ENCODE measurements around the gene C10orf62.

Gene C10orf62

DNA sequence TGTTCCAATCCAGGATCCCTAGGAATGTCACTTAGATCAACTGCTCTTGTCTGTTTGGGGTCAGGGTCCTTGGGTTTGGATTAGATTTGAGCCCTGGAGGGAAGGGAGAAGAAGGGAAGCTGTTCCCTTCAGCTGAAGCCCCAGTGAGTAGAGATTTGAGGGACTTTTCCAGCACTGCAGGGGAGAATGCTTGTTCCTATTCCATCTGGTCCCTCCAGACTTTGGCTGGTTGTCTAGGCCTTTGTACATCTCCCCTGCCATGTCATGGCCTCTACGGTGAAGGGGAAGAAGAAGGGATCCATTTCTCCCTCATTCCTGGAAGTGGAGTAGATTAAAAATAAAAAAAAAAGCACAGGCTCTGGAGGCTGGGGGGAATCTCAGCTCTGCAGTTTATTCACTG is 11.1 kb downstream of the C10orf62 start:
- Histone ChIP-seq H3K4me3 (ENCODE audit: low read length) (no peak overlapping the region), H3K27ac (ENCODE audit: low read length) (no peak overlapping the region), H3K9me3 (ENCODE audit: control insufficient read depth, insufficient read depth, low read length) (no peaks in the 10 kb centered on the region), H3K4me1 (ENCODE audit: control insufficient read depth, insufficient read depth, low read length) (no peaks in the 10 kb centered on the region), H3K36me3 (ENCODE audit: control insufficient read depth, insufficient read depth, low read length) (no peaks in the 10 kb centered on the region), H3K27me3 (ENCODE audit: control insufficient read depth, insufficient read depth, low read length) (no peaks in the 10 kb centered on the region)
- DNase-seq (ENCODE audit: low read depth, low spot score) = no peak
- no CpG with 5 or more reads among the region's 1 CpG for WGBS (ENCODE audit: insufficient coverage, insufficient read length)

DNA sequence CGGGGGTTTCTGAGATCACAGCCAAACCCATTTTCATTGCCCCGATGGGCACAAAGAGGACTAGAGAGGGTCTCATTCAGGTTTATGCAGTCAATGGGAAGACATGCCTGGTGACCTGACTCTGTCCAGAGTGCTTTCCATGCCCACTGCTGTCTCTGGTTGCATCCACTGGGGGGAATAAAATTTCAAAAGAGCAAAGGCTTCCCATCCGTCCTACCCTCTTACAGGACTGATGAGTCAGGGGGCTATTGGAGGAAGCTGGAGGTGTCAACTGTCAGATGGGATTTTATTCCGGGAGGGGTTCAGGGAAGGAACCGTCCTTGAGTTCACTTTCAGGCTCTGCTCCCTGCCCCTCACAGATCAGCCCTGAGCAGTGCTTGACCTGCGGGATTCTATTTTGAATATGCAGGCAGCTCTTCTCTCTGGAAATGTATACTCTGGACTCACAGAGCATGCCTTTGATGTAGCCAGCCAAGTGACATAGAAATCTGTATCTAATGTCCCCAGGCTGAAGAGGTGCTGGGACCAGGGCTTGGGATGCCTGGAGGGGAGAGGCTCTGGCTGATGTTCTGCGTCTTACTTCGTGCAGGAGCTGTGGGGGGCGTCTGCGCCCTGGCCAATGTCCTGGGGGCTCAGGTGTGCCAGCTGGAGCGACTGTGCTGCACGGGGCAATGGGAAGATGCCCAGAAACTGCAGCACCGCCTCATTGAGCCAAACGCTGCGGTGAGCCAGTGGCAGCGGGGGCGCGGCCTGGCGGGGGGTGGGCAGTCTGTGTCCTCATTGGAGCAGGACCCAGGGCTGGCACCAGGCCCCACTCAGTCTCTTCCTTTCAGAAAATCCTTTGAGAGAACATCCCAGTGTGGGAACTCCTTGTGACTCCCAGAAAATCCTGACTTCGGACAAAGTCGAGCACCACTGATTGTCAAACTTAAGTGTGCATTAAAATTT is 12.0 kb downstream of the C10orf62 start:
- Histone ChIP-seq H3K36me3 (ENCODE audit: control insufficient read depth, insufficient read depth, low read length) (no peaks in the 10 kb centered on the region), H3K27ac (ENCODE audit: low read length) (no peak overlapping the region), H3K27me3 (ENCODE audit: control insufficient read depth, insufficient read depth, low read length) (no peaks in the 10 kb centered on the region), H3K9me3 (ENCODE audit: control insufficient read depth, insufficient read depth, low read length) (no peaks in the 10 kb centered on the region), H3K4me3 (ENCODE audit: low read length) (no peak overlapping the region), H3K4me1 (ENCODE audit: control insufficient read depth, insufficient read depth, low read length) (no peaks in the 10 kb centered on the region)
- DNase-seq (ENCODE audit: low read depth, low spot score) = no peak
- no CpG with 5 or more reads among the region's 21 CpGs for WGBS (ENCODE audit: insufficient coverage, insufficient read length)

DNA sequence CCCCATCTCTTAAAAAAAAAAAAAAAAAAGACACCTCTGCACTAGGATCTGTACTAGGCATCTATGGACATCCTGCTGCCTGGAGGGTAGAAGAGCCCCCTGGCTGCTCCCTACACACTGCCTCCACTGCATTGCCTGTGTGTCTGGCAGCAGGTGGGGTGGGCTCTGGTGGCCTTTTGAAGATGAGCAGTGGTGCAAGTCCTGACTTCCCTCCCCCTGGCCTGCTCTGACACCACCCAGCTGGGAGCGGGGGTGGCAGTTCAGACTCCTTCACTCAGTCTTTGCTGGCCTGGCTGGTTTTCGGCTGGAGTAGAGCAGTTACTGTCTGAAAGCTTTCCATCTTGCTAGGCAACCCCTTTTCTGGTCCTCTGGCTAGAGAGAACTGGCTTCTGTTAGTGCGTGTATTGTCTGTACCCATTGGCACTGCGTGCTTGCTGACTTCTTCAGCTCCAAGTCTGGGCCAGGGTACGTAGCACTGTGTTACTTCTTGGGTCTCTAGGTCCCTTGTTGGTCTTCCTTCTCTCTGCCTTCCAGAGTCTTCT is 17.6 kb downstream of the C10orf62 start:
- Histone ChIP-seq H3K27ac (ENCODE audit: low read length) (no peak overlapping the region), H3K27me3 (ENCODE audit: control insufficient read depth, insufficient read depth, low read length) (no peaks in the 10 kb centered on the region), H3K9me3 (ENCODE audit: control insufficient read depth, insufficient read depth, low read length) (no peaks in the 10 kb centered on the region), H3K4me1 (ENCODE audit: control insufficient read depth, insufficient read depth, low read length) (0 out of 2 replicates have a peak, but pooled peaks cover 2% of the 10 kb centered on the region), H3K4me3 (ENCODE audit: low read length) (no peak overlapping the region), H3K36me3 (ENCODE audit: control insufficient read depth, insufficient read depth, low read length) (no peaks in the 10 kb centered on the region)
- no CpG with 5 or more reads among the region's 5 CpGs for WGBS (ENCODE audit: insufficient coverage, insufficient read length)
- no peak for DNase-seq (ENCODE audit: low read depth, low spot score)

DNA sequence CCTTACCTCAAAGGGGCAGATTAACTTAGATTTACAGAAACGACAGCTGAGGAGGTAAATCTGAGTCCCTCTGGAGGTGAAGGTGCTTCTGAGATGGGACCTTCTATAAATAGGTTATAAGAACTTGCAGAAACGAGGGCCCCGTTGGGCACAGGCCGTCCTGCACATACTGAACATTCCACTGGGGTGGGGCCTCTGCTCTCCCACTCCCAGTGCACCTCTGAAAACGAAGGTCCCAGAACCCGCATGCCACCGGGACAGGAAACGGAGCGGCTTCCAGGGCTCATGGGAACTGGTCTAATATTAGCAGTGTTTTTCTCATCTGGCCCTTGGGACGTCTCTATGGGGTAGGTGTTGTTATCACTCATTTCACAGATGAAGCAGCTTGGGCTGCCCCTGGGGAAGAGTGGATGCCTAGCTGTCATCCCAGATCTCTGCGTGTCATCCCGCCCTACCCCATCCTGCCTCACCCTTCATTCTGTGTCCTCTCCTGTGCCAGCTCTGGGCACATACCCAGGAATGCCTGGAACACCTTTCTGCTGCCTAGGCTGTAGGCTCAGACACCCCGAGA is 19.6 kb downstream of the C10orf62 start:
- Histone ChIP-seq H3K4me1 (ENCODE audit: control insufficient read depth, insufficient read depth, low read length) (0 out of 2 replicates have a peak, but pooled peaks cover 2% of the 10 kb centered on the region), H3K9me3 (ENCODE audit: control insufficient read depth, insufficient read depth, low read length) (no peaks in the 10 kb centered on the region), H3K27me3 (ENCODE audit: control insufficient read depth, insufficient read depth, low read length) (no peaks in the 10 kb centered on the region), H3K27ac (ENCODE audit: low read length) (no peak overlapping the region), H3K4me3 (ENCODE audit: low read length) (no peak overlapping the region), H3K36me3 (ENCODE audit: control insufficient read depth, insufficient read depth, low read length) (no peaks in the 10 kb centered on the region)
- WGBS (ENCODE audit: insufficient coverage, insufficient read length) = no CpG with 5 or more reads among the region's 13 CpGs
- no peak for DNase-seq (ENCODE audit: low read depth, low spot score)

DNA sequence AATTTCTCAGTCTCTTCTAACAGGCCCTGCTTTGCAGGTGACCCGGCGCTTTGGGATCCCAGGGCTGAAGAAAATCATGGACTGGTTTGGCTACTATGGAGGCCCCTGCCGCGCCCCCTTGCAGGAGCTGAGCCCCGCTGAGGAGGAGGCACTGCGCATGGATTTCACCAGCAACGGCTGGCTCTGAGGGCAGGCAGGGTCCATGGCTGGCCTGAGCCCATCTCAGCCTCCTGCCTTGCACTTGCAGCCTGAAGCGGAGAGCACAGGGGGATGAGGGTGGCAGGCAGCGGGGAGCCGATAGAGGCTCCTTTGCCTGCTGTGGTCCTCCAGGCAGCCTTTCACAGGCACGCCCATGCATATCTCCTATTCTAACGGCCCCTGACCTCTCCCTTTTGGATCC is 22.0 kb downstream of the C10orf62 start:
- Histone ChIP-seq H3K4me1 (ENCODE audit: control insufficient read depth, insufficient read depth, low read length) (0 out of 2 replicates have a peak, but pooled peaks cover 2% of the 10 kb centered on the region), H3K36me3 (ENCODE audit: control insufficient read depth, insufficient read depth, low read length) (no peaks in the 10 kb centered on the region), H3K27ac (ENCODE audit: low read length) (no peak overlapping the region), H3K4me3 (ENCODE audit: low read length) (no peak overlapping the region), H3K9me3 (ENCODE audit: control insufficient read depth, insufficient read depth, low read length) (no peaks in the 10 kb centered on the region), H3K27me3 (ENCODE audit: control insufficient read depth, insufficient read depth, low read length) (no peaks in the 10 kb centered on the region)
- WGBS (ENCODE audit: insufficient coverage, insufficient read length) = no CpG with 5 or more reads among the region's 12 CpGs
- no peak for DNase-seq (ENCODE audit: low read depth, low spot score)

DNA sequence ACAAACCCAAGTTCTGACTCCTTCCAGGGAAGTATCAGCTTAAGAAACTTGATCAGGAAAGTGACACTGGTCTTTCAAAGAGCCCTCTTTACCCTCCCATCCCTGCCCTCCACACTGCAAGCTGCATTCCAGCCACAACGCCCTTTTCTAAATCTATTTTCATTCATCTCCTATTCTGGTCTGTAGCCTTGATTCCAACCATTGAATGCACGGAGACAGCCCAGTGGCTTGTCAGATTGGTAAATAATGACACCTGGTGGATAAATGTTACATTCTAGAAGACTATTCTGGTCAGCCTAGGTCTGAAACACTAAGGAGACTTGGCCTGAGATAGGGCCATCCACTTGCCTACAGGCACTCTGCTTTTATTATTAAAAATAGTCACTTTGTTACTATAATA is 22.9 kb downstream of the C10orf62 start:
- H3K4me1 ChIP-seq (ENCODE audit: control insufficient read depth, insufficient read depth, low read length) = 0 out of 2 replicates have a peak, but pooled peaks cover 2% of the 10 kb centered on the region
- WGBS (ENCODE audit: insufficient coverage, insufficient read length) = no CpG with 5 or more reads among the region's 2 CpGs
- no peak overlapping the region for H3K27ac ChIP-seq (ENCODE audit: low read length)
- H3K9me3 ChIP-seq (ENCODE audit: control insufficient read depth, insufficient read depth, low read length) = no peaks in the 10 kb centered on the region
- DNase-seq (ENCODE audit: low read depth, low spot score) = peak; percentile 29
- no peaks in the 10 kb centered on the region for H3K27me3 ChIP-seq (ENCODE audit: control insufficient read depth, insufficient read depth, low read length)
- no peaks in the 10 kb centered on the region for H3K36me3 ChIP-seq (ENCODE audit: control insufficient read depth, insufficient read depth, low read length)
- no peak overlapping the region for H3K4me3 ChIP-seq (ENCODE audit: low read length)

DNA sequence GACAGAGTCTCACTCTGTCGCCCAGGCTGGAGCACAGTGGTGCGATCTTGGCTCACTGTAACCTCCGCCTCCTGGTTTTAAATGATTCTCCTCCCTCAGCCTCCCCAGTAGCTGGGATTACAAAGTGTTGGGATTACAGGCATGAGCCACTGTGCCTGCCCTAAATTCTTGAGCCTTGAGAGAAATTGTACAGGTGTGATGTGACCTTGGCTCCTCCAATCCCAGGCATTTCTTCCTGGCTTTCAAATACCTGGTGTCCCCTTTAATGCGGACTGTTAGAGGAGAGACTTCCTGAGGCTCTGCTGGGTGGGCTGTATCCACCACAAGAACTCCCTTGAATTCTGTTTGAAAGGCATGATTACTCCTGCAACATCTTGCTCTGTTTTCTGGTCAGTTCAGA is 28.8 kb downstream of the C10orf62 start:
- Histone ChIP-seq H3K4me3 (ENCODE audit: low read length) (no peak overlapping the region), H3K4me1 (ENCODE audit: control insufficient read depth, insufficient read depth, low read length) (no peaks in the 10 kb centered on the region), H3K27ac (ENCODE audit: low read length) (no peak overlapping the region), H3K27me3 (ENCODE audit: control insufficient read depth, insufficient read depth, low read length) (no peaks in the 10 kb centered on the region), H3K9me3 (ENCODE audit: control insufficient read depth, insufficient read depth, low read length) (no peaks in the 10 kb centered on the region), H3K36me3 (ENCODE audit: control insufficient read depth, insufficient read depth, low read length) (no peaks in the 10 kb centered on the region)
- DNase-seq (ENCODE audit: low read depth, low spot score) = no peak
- WGBS (ENCODE audit: insufficient coverage, insufficient read length) = no CpG with 5 or more reads among the region's 4 CpGs

DNA sequence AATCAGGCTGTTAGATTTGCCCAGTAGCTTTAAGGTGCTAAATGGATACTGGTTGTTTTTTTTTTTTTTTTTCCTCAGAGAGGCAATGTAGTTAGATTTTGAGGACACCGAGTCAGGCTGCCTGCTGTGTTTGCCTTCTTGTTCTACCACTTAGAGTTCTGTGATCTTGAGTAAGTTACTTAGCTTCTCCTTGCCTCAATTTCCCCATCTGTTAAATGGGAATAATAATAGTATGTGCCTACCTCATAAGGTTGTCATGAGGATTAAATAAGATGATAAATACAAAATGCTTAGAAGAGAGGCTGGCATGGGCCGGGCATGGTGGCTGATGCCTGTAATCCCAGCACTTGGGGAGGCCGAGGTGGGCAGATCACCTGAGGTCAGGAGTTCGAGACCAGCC is 29.2 kb downstream of the C10orf62 start:
- no CpG with 5 or more reads among the region's 4 CpGs for WGBS (ENCODE audit: insufficient coverage, insufficient read length)
- no peak for DNase-seq (ENCODE audit: low read depth, low spot score)
- Histone ChIP-seq H3K27ac (ENCODE audit: low read length) (no peak overlapping the region), H3K4me1 (ENCODE audit: control insufficient read depth, insufficient read depth, low read length) (no peaks in the 10 kb centered on the region), H3K36me3 (ENCODE audit: control insufficient read depth, insufficient read depth, low read length) (no peaks in the 10 kb centered on the region), H3K4me3 (ENCODE audit: low read length) (no peak overlapping the region), H3K27me3 (ENCODE audit: control insufficient read depth, insufficient read depth, low read length) (no peaks in the 10 kb centered on the region), H3K9me3 (ENCODE audit: control insufficient read depth, insufficient read depth, low read length) (no peaks in the 10 kb centered on the region)

DNA sequence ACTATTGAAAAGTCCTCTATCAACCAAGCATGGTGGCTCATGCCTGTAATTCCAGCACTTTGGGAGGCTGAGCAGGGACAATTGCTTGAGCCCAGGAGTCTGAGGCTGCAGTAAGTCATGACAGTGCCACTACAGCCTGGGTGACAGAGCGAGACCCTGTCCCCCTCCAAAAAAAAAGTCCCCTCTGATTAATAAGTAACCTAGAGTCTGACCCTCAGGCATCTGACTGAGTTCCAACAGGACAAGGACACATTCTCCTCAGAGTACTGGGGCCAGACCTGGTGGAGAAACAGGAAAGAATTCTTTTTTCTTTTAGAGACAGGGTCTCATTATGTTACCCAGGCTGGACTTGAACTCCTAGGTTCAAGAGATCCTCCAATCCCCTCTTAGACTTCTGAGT is 33.8 kb downstream of the C10orf62 start:
- H3K9me3 ChIP-seq (ENCODE audit: control insufficient read depth, insufficient read depth, low read length) = no peaks in the 10 kb centered on the region
- no peak overlapping the region for H3K4me3 ChIP-seq (ENCODE audit: low read length)
- no peaks in the 10 kb centered on the region for H3K4me1 ChIP-seq (ENCODE audit: control insufficient read depth, insufficient read depth, low read length)
- no CpG with 5 or more reads among the region's 1 CpG for WGBS (ENCODE audit: insufficient coverage, insufficient read length)
- H3K27me3 ChIP-seq (ENCODE audit: control insufficient read depth, insufficient read depth, low read length) = no peaks in the 10 kb centered on the region
- H3K36me3 ChIP-seq (ENCODE audit: control insufficient read depth, insufficient read depth, low read length) = no peaks in the 10 kb centered on the region
- DNase-seq (ENCODE audit: low read depth, low spot score) = no peak
- no peak overlapping the region for H3K27ac ChIP-seq (ENCODE audit: low read length)

DNA sequence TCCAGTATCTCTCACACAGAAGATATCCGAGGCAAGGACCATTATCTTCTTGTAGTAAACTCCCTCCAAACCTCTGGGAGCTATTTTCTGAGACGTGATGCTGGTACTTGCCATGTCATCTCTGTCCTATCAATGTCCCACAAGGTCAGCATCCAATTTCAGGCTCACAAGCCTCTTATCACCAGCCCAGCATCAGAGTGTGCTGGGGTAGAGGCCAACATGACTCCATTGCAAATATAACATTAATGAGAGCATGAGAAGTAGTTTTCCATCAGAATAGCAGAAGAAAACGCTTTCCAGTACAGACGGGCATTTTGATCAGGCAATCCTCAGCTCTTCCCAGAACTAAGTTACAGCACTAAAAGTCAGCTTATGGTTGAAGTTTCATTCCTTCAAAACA is 38.2 kb downstream of the C10orf62 start:
- no peaks in the 10 kb centered on the region for H3K9me3 ChIP-seq (ENCODE audit: control insufficient read depth, insufficient read depth, low read length)
- no CpG with 5 or more reads among the region's 4 CpGs for WGBS (ENCODE audit: insufficient coverage, insufficient read length)
- no peak overlapping the region for H3K4me3 ChIP-seq (ENCODE audit: low read length)

More for the DNA sequence above, 38.2 kb downstream of the C10orf62 start:
- H3K36me3 ChIP-seq (ENCODE audit: control insufficient read depth, insufficient read depth, low read length) = no peaks in the 10 kb centered on the region
- no peaks in the 10 kb centered on the region for H3K27me3 ChIP-seq (ENCODE audit: control insufficient read depth, insufficient read depth, low read length)
- H3K4me1 ChIP-seq (ENCODE audit: control insufficient read depth, insufficient read depth, low read length) = no peaks in the 10 kb centered on the region
- DNase-seq (ENCODE audit: low read depth, low spot score) = no peak
- H3K27ac ChIP-seq (ENCODE audit: low read length) = no peak overlapping the region

Data from iPS DF 6.9 (cell line).